ENCODE measurements around the gene SCO1. TPM values are rescaled to one million over a fixed set of nuclear protein-coding genes. Genes with fewer than 3 reads are reported as not detected.

SCO1 gene
- total and polyA plus RNA-seq, 2 donors (not counting 3 experiments of a cell fraction or from before 2014, with no cell fraction given) = 11.9 to 30.8 TPM

GRCh38 chr17:10638151-10638550 is 59.2 kb downstream of the SCO1 start:
- no peak overlapping the region for H3K9ac ChIP-seq (replicated peaks; ENCODE audit: extremely low read depth, insufficient read depth, low read length)
- ChIA-PET CTCF (interaction anchor here (0.6 to 4.5 kb wide), 3 partner anchors 8 to 25 kb away, joined by 4 to 24 read pairs (median 9); no protein-coding TSS in a partner anchor), POLR2A (no interaction called here)
- no peak for FAIRE-seq
- BruUV-seq (replicated peaks) = no TSS peak
- H3K27me3 ChIP-seq (ENCODE audit: control insufficient read depth in 2 of 2, insufficient read depth in 2 of 2, low read length in 2 of 2) = no peaks in the 10 kb centered on the region
- H3K4me3 ChIP-seq (replicated peaks in 1 of 3; ENCODE audit: insufficient read depth in 1 of 3, low read depth in 1 of 3, low read length in 3 of 3) = no peak overlapping the region
- H4K20me1 ChIP-seq (replicated peaks; ENCODE audit: control insufficient read depth, extremely low read depth, insufficient read depth, low read length) = no peaks in the 10 kb centered on the region
- H3K9me3 ChIP-seq (replicated peaks; ENCODE audit: control insufficient read depth, insufficient read depth, low read length) = no peaks in the 10 kb centered on the region
- H3K4me1 ChIP-seq (ENCODE audit: control insufficient read depth, extremely low read depth, insufficient read depth, low read length) = no peaks in the 10 kb centered on the region
- no peaks in the 10 kb centered on the region for H3K36me3 ChIP-seq (ENCODE audit: control insufficient read depth in 2 of 2, extremely low read depth in 1 of 2, insufficient read depth in 2 of 2, low read length in 2 of 2)
- no peak for DNase-seq (ENCODE audit: low read depth, low spot score)
- H2AFZ ChIP-seq (ENCODE audit: low read depth, low read length) = no peak overlapping the region
- intact Hi-C loops (cut with micrococcal nuclease) = no loop called here
- no peak overlapping the region for H3K4me2 ChIP-seq (ENCODE audit: insufficient read depth, low read length)
- H3K79me2 ChIP-seq (ENCODE audit: control insufficient read depth, insufficient read depth, low read length) = no peaks in the 10 kb centered on the region
- dilution Hi-C loops (cut with MboI; ENCODE audit: extremely low pct_ligation_motif_present, low sequenced_read_pairs) = no loop called here
- TF ChIP-seq EZH2 (IDR thresholded peaks at IDR 0.05; ENCODE audit: borderline replicate concordance, low read depth, low read length, severe bottlenecking) (no peak), POLR2AphosphoS5 (IDR thresholded peaks at IDR 0.05; ENCODE audit: insufficient read depth, low read depth, low read length) (no peak), CTCF (IDR thresholded peaks at IDR 0.05; ENCODE audit: extremely low read depth in 1 of 2, insufficient read depth in 1 of 2, low read depth in 1 of 2, low read length in 2 of 2) (no peak), POLR2A (IDR thresholded peaks at IDR 0.05; ENCODE audit: low read depth, low read length) (no peak), MAX (IDR thresholded peaks at IDR 0.05; ENCODE audit: insufficient read depth, insufficient read length) (no peak), FOS (IDR thresholded peaks at IDR 0.05; ENCODE audit: borderline replicate concordance, insufficient read depth, low read length) (no peak), JUN (IDR thresholded peaks at IDR 0.05; ENCODE audit: borderline replicate concordance, insufficient read depth, insufficient read length, low read depth) (no peak), MYC (IDR thresholded peaks at IDR 0.05; ENCODE audit: low read depth, low read length) (no peak)
- H3K9me1 ChIP-seq (replicated peaks; ENCODE audit: control insufficient read depth, extremely low read depth, insufficient read depth, low read length) = no peaks in the 10 kb centered on the region
- no peak overlapping the region for H3K27ac ChIP-seq (ENCODE audit: insufficient read depth, low read depth, low read length)
